ENCODE data around the gene TNK2.

DNA sequence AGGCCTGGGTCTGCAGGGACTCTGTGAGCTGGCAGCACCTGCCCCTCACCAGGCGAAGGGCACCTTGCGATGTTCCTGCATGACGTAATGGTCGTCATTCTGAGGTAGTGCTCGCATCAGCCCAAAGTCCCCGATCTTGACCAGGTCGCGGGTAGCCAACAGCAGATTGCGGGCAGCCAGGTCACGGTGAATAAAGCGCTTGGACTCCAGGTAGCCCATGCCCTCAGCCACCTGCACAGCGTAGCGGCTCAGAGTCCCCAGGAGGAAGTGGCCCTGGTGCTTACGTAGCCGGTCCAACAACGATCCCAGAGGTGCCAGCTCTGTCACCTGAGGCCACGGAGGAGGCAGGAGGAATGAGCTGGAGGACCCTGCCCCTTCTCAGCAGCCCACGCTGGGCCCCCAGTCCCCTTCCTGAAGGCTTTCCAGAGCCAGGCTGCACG, 26.3 kb downstream of the TNK2 start:
- TF ChIP-seq RAD21 (conservative IDR thresholded peaks at IDR 0.05 in 1 of 2, IDR thresholded peaks at IDR 0.05 in 1 of 2) (no peak), CHD4 (IDR thresholded peaks at IDR 0.05; ENCODE audit: borderline replicate concordance) (no peak), POLR2AphosphoS2 (conservative IDR thresholded peaks at IDR 0.05; ENCODE audit: low read length) (no peak), GATA3 (IDR thresholded peaks at IDR 0.05; ENCODE audit: borderline replicate concordance) (no peak), MYC (IDR thresholded peaks at IDR 0.05; ENCODE audit: borderline replicate concordance, low read length) (no peak), POLR2A (IDR thresholded peaks at IDR 0.05; ENCODE audit: low read length) (no peak), RCOR1 (IDR thresholded peaks at IDR 0.05; ENCODE audit: low read depth, low read length) (no peak), MAX (IDR thresholded peaks at IDR 0.05) (no peak), SMC3 (IDR thresholded peaks at IDR 0.05) (no peak), RFX5 (IDR thresholded peaks at IDR 0.05) (no peak), SREBF2 (IDR thresholded peaks at IDR 0.05) (no peak), E2F6 (IDR thresholded peaks at IDR 0.05; ENCODE audit: borderline replicate concordance, low read depth) (no peak), CBX2 (IDR thresholded peaks at IDR 0.05; ENCODE audit: borderline replicate concordance, low read depth) (no peak)
- TF ChIP-seq, protein P1, sequence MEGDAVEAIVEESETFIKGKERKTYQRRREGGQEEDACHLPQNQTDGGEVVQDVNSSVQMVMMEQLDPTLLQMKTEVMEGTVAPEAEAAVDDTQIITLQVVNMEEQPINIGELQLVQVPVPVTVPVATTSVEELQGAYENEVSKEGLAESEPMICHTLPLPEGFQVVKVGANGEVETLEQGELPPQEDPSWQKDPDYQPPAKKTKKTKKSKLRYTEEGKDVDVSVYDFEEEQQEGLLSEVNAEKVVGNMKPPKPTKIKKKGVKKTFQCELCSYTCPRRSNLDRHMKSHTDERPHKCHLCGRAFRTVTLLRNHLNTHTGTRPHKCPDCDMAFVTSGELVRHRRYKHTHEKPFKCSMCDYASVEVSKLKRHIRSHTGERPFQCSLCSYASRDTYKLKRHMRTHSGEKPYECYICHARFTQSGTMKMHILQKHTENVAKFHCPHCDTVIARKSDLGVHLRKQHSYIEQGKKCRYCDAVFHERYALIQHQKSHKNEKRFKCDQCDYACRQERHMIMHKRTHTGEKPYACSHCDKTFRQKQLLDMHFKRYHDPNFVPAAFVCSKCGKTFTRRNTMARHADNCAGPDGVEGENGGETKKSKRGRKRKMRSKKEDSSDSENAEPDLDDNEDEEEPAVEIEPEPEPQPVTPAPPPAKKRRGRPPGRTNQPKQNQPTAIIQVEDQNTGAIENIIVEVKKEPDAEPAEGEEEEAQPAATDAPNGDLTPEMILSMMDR (IDR thresholded peaks at IDR 0.05), result no peak
